ENCODE results near the gene ZNF609. TPM values are rescaled to one million over a fixed set of nuclear protein-coding genes. Genes with fewer than 3 reads are reported as not detected.

The ZNF609 gene
- total RNA-seq, 1 donor from 2014 or later = 28.6 TPM

DNA sequence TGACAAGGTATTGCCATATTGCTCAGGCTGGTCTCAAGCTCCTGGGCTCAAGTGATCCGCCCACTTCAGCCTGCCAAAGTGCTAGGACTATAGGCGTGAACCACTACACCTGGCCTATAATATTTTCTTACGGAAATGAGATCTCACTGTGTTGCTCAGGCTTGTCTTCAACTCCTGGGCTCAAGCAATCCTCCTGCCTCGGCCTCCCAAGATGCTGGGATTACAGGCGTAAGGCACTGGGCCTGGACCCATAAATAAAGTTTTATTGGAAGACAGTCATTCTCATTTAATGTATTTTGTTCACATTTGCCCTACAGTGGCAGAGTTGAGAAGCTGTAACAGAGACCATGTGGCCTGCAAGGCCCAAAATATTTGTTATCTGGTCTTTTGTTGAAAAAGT, 173.0 kb downstream of the ZNF609 start:
- H3K27me3 Mint-ChIP-seq = no peaks in the 10 kb centered on the region
- H3K9me3 Mint-ChIP-seq = peaks cover 6% of the 10 kb centered on the region
- no peak overlapping the region for H3K4me3 Mint-ChIP-seq
- H3K4me1 Mint-ChIP-seq = peaks cover 23% of the 10 kb centered on the region
- no peak for DNase-seq
- TF ChIP-seq, protein P1, sequence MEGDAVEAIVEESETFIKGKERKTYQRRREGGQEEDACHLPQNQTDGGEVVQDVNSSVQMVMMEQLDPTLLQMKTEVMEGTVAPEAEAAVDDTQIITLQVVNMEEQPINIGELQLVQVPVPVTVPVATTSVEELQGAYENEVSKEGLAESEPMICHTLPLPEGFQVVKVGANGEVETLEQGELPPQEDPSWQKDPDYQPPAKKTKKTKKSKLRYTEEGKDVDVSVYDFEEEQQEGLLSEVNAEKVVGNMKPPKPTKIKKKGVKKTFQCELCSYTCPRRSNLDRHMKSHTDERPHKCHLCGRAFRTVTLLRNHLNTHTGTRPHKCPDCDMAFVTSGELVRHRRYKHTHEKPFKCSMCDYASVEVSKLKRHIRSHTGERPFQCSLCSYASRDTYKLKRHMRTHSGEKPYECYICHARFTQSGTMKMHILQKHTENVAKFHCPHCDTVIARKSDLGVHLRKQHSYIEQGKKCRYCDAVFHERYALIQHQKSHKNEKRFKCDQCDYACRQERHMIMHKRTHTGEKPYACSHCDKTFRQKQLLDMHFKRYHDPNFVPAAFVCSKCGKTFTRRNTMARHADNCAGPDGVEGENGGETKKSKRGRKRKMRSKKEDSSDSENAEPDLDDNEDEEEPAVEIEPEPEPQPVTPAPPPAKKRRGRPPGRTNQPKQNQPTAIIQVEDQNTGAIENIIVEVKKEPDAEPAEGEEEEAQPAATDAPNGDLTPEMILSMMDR (IDR thresholded peaks at IDR 0.05) = no peak
- POLR2A ChIA-PET = no interaction called here
- H3K36me3 Mint-ChIP-seq (ENCODE audit: low read depth) = peaks cover 24% of the 10 kb centered on the region
- H3K27ac Mint-ChIP-seq = no peak overlapping the region
- no peak for ATAC-seq (ENCODE audit: low read depth)
- intact Hi-C loops (cut with micrococcal nuclease) = no loop called here
- CTCF ChIA-PET = interaction anchor here (0.6 kb wide), 1 partner anchor 110 kb away, joined by 3 read pairs; no protein-coding TSS in a partner anchor

DNA sequence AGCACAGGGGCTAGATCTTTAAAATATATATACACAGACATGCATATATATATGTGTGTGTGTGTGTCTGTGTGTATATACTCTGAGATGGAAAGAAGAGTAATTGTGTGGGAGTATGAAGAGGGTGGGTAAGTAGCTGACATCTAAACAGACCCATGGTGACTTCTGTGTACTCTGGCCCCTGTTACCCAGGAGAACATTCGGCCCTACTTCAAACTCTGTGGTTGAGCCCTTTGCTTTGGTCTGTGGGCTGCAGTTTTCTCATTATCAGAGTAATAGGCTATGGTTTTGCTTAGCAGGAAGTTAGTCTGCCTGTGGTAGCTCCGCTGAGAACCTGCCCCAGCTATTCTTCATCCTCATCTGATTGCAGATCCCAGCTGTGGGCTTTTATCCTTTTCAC, 173.6 kb downstream of the ZNF609 start:
- TF ChIP-seq, protein P1 (IDR thresholded peaks at IDR 0.05) = no peak
- POLR2A ChIA-PET = no interaction called here
- no peak for DNase-seq

DNA sequence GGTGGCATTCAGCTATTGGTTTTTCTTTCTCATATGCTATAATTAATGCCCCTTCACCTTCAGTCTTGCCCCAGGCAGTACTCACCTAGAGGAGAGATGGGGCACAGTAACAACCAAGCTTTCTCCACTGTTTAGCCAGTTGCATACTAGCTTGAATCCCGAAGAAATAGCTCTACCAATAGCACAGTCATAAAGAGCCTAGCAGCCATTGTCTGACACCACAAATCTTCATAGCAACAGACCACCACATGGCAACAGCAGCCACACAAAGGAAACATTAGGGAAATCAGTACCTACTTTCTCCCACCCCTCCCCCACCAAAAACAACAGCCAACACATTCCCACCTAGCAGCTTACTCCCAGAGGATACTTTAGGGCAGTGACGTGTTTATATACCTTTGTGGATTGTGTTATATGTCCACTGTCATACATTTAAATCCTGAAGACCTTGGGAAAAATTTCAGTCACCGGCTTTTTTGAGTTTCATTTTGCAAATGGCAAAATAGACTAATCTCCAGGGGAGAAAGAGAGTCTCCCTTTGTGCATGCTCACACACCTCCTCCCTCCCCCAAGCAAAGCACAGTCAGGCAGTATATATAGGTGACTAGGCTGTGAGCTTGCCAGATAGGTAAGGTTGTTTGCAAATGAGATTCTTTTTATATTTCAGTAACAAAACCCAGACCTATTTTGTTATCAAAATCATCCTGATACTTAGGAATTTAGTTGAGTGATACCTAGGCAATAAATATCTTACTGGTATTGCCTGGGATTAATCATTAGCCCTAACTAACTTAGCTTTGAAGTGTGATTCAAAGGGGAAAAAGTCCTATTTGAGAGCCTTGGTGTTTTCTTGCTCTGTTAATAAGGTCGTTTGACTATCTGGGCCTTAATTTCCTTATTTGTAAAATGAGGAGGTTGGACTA, 174.5 kb downstream of the ZNF609 start:
- H3K4me3 Mint-ChIP-seq = no peak overlapping the region
- CTCF ChIA-PET = interaction anchor here (1.2 kb wide), 1 partner anchor 19 kb away, joined by 4 read pairs; no protein-coding TSS in a partner anchor
- peak overlapping the region; percentile 35 for H3K27ac Mint-ChIP-seq
- ATAC-seq (ENCODE audit: low read depth) (peak; percentile 45), DNase-seq (no peak)
- H3K9me3 Mint-ChIP-seq = peaks cover 6% of the 10 kb centered on the region
- peaks cover 25% of the 10 kb centered on the region for H3K36me3 Mint-ChIP-seq (ENCODE audit: low read depth)
- POLR2A ChIA-PET = interaction anchor here (0.6 to 1.1 kb wide), 2 partner anchors 175 to 805 kb away, joined by 3 read pairs; no protein-coding TSS in a partner anchor
- intact Hi-C loops (cut with micrococcal nuclease) = loop anchor here (5.0 kb wide), 1 partner anchor 38 kb away; no protein-coding TSS in a partner anchor
- TF ChIP-seq, protein P1 (IDR thresholded peaks at IDR 0.05) = no peak
- no peaks in the 10 kb centered on the region for H3K27me3 Mint-ChIP-seq
- H3K4me1 Mint-ChIP-seq = peaks cover 31% of the 10 kb centered on the region

More for the DNA sequence above, 173.6 kb downstream of the ZNF609 start:
- H3K4me3 Mint-ChIP-seq = no peak overlapping the region
- H3K4me1 Mint-ChIP-seq = peaks cover 23% of the 10 kb centered on the region
- peak; percentile 78 for ATAC-seq (ENCODE audit: low read depth)
- peaks cover 25% of the 10 kb centered on the region for H3K36me3 Mint-ChIP-seq (ENCODE audit: low read depth)
- intact Hi-C loops (cut with micrococcal nuclease) = no loop called here
- H3K9me3 Mint-ChIP-seq = peaks cover 6% of the 10 kb centered on the region
- CTCF ChIA-PET = no interaction called here
- H3K27me3 Mint-ChIP-seq = no peaks in the 10 kb centered on the region
- H3K27ac Mint-ChIP-seq = no peak overlapping the region

DNA sequence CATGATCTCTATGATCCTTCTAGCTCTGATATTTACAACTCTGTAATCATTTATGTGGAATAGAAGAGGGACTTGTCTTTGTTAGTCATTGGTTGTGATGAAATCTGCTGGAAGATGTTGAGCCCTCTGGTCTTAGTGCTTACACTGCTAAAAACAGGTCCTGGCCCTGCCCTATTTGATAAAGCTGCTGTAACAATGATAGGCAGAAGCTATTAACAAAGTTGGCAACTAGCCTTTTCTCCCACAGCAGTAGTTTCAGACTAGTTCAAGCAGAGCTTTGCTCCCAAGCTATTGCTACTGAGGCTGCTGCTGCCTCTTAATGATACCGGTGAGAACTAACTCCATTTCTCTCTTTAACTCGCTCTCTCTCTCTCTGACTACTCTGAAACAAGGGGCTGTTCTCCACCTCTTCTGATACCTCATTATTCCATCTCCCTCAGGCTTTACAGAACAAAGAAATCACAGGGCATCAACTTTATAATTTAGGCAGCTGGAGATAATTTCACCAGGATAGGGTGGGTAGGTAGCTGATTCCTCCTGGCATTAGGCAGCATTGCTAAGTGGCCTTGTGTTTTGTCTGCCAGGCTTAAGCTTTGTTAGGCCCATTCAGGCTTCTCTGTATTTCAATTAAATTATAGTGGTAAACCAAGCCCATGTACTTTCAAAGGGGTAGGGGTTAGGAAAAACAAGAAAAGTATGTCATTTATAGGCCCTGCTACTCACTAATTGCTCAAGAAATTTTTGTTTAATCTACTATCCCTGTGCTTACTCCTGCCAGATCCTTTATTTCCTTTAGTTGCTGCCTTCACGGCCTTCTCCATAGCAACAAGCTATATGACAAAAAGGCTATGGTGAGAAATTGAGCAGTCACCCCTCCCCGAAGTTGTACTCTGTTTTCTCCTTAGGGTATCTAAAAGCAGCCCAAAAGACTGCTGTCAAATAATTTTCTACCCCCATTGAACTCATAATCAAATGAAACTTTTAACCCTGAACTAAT, 175.4 kb downstream of the ZNF609 start:
- CTCF ChIA-PET = interaction anchor here (1.1 to 1.2 kb wide), 2 partner anchors 15 to 18 kb away, joined by 4 to 5 read pairs; no protein-coding TSS in a partner anchor
- Mint-ChIP-seq H3K27me3 (no peaks in the 10 kb centered on the region), H3K4me3 (no peak overlapping the region), H3K27ac (peak overlapping the region; percentile 2), H3K36me3 (ENCODE audit: low read depth) (peaks cover 21% of the 10 kb centered on the region), H3K9me3 (peaks cover 6% of the 10 kb centered on the region), H3K4me1 (peaks cover 39% of the 10 kb centered on the region)
- POLR2A ChIA-PET = interaction anchor here (0.5 to 1.1 kb wide), 3 partner anchors 9 to 806 kb away, joined by 3 to 7 read pairs (median 3); no protein-coding TSS in a partner anchor
- intact Hi-C loops (cut with micrococcal nuclease) = loop anchor here (5.0 kb wide), 1 partner anchor 38 kb away; no protein-coding TSS in a partner anchor
- ATAC-seq (ENCODE audit: low read depth) = no peak
- TF ChIP-seq, protein P1 (IDR thresholded peaks at IDR 0.05) = no peak
- no peak for DNase-seq
